ENCODE results near the gene FOXP4. TPM values are rescaled to one million over a fixed set of nuclear protein-coding genes. Genes with fewer than 3 reads are reported as not detected.

Gene FOXP4
- total and polyA plus RNA-seq, 2 of the 13 experiments (the other 11 are each of a cell fraction or from before 2014, with no cell fraction given) = 11.0 to 12.4 TPM

DNA sequence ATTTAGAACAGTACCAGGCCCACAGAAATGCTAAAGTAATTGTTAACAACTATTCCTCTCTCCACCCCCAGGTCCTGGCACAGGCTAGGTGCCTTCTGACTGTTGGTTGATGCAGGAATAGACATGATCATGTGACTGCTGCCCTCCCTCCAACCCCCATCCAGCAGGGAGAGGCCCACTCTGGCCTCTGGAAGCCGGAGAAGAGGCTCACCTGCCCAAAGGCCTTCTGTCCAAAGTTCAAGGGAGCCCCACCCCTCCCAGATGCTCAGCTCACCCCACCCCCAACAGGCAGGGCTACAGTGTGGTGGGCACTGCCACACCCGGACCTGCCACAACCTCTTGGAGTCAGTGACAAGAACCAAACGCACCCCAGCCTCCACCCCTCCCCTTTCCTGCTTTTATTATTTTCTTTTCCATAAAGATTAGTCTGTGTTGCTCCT, 26.9 kb upstream of the FOXP4 start (continued):
- TF ChIP-seq RCOR2 (CRISPR knock-in tag; IDR thresholded peaks at IDR 0.05) (no peak; the same call in 1 of the 2 replicates), ZNF678 (CRISPR knock-in tag; IDR thresholded peaks at IDR 0.05) (no peak), ZNF7 (CRISPR knock-in tag; IDR thresholded peaks at IDR 0.05) (peak; percentile 92), GATAD2A (CRISPR knock-in tag; IDR thresholded peaks at IDR 0.05) (peak; percentile 26; the same call in 1 of the 2 replicates), ZBTB1 (CRISPR knock-in tag; IDR thresholded peaks at IDR 0.05; ENCODE audit: borderline replicate concordance) (no peak), ETV6 (CRISPR knock-in tag; conservative IDR thresholded peaks at IDR 0.05) (no peak), ZNF570 (CRISPR knock-in tag; IDR thresholded peaks at IDR 0.05; ENCODE audit: borderline replicate concordance) (0 out of 2 replicates have a peak, but pooled peaks have one; percentile 22), ZFAT (CRISPR knock-in tag; conservative IDR thresholded peaks at IDR 0.05) (no peak), ZNF709 (CRISPR knock-in tag; IDR thresholded peaks at IDR 0.05) (0 out of 2 replicates have a peak, but pooled peaks have one; percentile 11), NFIC (IDR thresholded peaks at IDR 0.05; ENCODE audit: low read length) (no peak), ZNF331 (CRISPR knock-in tag; IDR thresholded peaks at IDR 0.05) (peak; percentile 73; the same call in 1 of the 2 replicates), MIXL1 (CRISPR knock-in tag; IDR thresholded peaks at IDR 0.05) (peak; percentile 41; the same call in 1 of the 2 replicates), HOXA3 (CRISPR knock-in tag; IDR thresholded peaks at IDR 0.05) (peak; percentile 44; the same call in 1 of the 2 replicates), ZNF468 (CRISPR knock-in tag; IDR thresholded peaks at IDR 0.05) (no peak), GABPB1 (CRISPR knock-in tag; IDR thresholded peaks at IDR 0.05) (peak; percentile 51), ZNF292 (CRISPR knock-in tag; IDR thresholded peaks at IDR 0.05; ENCODE audit: borderline replicate concordance, low read depth) (no peak; the same call in 1 of the 2 replicates)
- TF ChIP-seq, protein P1, sequence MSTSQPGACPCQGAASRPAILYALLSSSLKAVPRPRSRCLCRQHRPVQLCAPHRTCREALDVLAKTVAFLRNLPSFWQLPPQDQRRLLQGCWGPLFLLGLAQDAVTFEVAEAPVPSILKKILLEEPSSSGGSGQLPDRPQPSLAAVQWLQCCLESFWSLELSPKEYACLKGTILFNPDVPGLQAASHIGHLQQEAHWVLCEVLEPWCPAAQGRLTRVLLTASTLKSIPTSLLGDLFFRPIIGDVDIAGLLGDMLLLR (CRISPR knock-in tag; IDR thresholded peaks at IDR 0.05) = peak; percentile 0; the same call in 1 of the 2 replicates
- TF ChIP-seq, protein P2, sequence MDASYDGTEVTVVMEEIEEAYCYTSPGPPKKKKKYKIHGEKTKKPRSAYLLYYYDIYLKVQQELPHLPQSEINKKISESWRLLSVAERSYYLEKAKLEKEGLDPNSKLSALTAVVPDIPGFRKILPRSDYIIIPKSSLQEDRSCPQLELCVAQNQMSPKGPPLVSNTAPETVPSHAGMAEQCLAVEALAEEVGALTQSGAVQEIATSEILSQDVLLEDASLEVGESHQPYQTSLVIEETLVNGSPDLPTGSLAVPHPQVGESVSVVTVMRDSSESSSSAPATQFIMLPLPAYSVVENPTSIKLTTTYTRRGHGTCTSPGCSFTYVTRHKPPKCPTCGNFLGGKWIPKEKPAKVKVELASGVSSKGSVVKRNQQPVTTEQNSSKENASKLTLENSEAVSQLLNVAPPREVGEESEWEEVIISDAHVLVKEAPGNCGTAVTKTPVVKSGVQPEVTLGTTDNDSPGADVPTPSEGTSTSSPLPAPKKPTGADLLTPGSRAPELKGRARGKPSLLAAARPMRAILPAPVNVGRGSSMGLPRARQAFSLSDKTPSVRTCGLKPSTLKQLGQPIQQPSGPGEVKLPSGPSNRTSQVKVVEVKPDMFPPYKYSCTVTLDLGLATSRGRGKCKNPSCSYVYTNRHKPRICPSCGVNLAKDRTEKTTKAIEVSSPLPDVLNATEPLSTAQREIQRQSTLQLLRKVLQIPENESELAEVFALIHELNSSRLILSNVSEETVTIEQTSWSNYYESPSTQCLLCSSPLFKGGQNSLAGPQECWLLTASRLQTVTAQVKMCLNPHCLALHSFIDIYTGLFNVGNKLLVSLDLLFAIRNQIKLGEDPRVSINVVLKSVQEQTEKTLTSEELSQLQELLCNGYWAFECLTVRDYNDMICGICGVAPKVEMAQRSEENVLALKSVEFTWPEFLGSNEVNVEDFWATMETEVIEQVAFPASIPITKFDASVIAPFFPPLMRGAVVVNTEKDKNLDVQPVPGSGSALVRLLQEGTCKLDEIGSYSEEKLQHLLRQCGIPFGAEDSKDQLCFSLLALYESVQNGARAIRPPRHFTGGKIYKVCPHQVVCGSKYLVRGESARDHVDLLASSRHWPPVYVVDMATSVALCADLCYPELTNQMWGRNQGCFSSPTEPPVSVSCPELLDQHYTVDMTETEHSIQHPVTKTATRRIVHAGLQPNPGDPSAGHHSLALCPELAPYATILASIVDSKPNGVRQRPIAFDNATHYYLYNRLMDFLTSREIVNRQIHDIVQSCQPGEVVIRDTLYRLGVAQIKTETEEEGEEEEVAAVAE (CRISPR knock-in tag; IDR thresholded peaks at IDR 0.05; ENCODE audit: borderline replicate concordance) = 0 out of 2 replicates have a peak, but pooled peaks have one; percentile 20
- TF ChIP-seq, protein P3, sequence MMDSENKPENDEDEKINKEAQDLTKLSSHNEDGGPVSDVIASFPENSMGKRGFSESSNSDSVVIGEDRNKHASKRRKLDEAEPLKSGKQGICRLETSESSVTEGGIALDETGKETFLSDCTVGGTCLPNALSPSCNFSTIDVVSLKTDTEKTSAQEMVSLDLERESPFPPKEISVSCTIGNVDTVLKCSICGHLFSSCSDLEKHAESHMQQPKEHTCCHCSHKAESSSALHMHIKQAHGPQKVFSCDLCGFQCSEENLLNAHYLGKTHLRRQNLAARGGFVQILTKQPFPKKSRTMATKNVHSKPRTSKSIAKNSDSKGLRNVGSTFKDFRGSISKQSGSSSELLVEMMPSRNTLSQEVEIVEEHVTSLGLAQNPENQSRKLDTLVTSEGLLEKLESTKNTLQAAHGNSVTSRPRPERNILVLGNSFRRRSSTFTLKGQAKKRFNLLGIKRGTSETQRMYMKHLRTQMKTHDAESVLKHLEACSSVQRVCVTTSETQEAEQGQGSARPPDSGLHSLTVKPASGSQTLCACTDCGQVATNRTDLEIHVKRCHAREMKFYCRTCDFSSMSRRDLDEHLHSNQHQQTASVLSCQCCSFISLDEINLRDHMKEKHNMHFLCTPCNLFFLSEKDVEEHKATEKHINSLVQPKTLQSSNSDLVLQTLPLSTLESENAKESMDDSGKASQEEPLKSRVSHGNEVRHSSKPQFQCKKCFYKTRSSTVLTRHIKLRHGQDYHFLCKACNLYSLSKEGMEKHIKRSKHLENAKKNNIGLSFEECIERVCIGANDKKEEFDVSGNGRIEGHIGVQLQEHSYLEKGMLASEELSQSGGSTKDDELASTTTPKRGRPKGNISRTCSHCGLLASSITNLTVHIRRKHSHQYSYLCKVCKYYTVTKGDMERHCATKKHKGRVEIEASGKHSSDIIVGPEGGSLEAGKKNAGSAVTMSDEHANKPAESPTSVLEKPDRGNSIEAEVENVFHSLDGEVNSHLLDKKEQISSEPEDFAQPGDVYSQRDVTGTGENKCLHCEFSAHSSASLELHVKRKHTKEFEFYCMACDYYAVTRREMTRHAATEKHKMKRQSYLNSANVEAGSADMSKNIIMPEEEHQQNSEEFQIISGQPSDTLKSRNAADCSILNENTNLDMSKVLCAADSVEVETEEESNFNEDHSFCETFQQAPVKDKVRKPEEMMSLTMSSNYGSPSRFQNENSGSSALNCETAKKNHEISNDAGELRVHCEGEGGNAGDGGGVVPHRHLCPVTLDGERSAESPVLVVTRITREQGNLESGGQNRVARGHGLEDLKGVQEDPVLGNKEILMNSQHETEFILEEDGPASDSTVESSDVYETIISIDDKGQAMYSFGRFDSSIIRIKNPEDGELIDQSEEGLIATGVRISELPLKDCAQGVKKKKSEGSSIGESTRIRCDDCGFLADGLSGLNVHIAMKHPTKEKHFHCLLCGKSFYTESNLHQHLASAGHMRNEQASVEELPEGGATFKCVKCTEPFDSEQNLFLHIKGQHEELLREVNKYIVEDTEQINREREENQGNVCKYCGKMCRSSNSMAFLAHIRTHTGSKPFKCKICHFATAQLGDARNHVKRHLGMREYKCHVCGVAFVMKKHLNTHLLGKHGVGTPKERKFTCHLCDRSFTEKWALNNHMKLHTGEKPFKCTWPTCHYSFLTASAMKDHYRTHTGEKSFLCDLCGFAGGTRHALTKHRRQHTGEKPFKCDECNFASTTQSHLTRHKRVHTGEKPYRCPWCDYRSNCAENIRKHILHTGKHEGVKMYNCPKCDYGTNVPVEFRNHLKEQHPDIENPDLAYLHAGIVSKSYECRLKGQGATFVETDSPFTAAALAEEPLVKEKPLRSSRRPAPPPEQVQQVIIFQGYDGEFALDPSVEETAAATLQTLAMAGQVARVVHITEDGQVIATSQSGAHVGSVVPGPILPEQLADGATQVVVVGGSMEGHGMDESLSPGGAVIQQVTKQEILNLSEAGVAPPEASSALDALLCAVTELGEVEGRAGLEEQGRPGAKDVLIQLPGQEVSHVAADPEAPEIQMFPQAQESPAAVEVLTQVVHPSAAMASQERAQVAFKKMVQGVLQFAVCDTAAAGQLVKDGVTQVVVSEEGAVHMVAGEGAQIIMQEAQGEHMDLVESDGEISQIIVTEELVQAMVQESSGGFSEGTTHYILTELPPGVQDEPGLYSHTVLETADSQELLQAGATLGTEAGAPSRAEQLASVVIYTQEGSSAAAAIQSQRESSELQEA (CRISPR knock-in tag; IDR thresholded peaks at IDR 0.05; ENCODE audit: not compliant biosample characterization) = no peak

Data from HepG2 (cell line).